Measurements from ENCODE around the gene COMT. TPM values are rescaled to one million over a fixed set of nuclear protein-coding genes. Genes with fewer than 3 reads are reported as not detected.
A peak's percentile ranks its signal among the peaks of the same experiment; 100 is the strongest.

COMT gene
- total RNA-seq, 1 donor from 2014 or later, result 175 TPM

DNA sequence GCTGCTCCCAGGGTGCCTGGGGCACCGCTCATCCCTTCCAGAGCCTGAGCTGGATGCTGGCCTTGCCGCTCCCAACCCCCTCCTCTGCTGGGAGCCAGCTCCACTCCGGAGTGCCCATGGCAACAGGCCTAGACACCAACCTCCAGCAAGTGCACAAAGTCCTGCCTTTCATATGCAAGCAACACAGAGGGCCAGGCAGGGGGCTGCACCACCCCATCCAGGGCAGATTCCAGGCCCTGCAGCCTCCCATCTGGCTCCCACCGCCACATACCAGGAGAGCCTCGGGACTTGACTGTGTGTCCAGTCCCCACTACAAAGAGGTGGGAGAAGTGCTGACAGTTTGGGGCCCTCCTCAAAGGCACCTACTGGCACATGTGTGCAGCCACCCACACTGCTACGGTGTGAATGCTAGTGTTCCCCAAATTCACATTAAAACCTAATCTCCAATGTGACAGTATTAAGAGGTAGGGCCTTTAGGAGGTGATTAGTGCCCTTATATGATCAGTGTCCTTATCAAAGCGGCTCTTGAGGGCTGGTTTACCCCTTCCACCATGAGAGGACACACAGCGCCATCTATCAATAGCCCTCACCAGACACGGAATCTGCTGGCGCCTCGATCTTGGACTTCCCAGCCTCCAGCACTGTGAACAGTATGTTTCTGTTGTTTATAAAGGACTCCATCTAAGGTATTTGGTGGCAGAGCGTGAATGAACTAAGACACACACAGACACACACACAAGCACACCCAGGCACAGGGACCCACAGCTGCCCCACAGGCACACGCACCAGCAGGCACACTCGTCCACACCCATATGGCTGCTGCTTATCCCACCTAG lies 58.9 kb downstream of the COMT start:
- H3K4me1 ChIP-seq, result peaks cover 42% of the 10 kb centered on the region
- H3K27me3 ChIP-seq, result no peaks in the 10 kb centered on the region
- H3K4me3 ChIP-seq, result no peak overlapping the region
- peak overlapping the region; percentile 56 for H3K27ac ChIP-seq
- no peak for TF ChIP-seq CTCF (IDR thresholded peaks at IDR 0.05)
- intact Hi-C loops (cut with DNase I), result no loop called here
- H3K36me3 ChIP-seq, result no peaks in the 10 kb centered on the region
- no peak for ATAC-seq
- H3K9me3 ChIP-seq, result no peaks in the 10 kb centered on the region
- DNase-seq, result no peak

GRCh38 chr22:20001082-20001638 lies 59.6 kb downstream of the COMT start:
- Histone ChIP-seq H3K4me3 (no peak overlapping the region), H3K9me3 (no peaks in the 10 kb centered on the region), H3K27me3 (no peaks in the 10 kb centered on the region), H3K27ac (peak overlapping the region; percentile 56), H3K36me3 (no peaks in the 10 kb centered on the region), H3K4me1 (peaks cover 35% of the 10 kb centered on the region)
- no peak for DNase-seq
- TF ChIP-seq CTCF (IDR thresholded peaks at IDR 0.05), result no peak
- ATAC-seq, result no peak
- intact Hi-C loops (cut with DNase I), result no loop called here

- Histone ChIP-seq H3K36me3 (no peaks in the 10 kb centered on the region), H3K4me1 (peaks cover 31% of the 10 kb centered on the region), H3K27ac (peak overlapping the region; percentile 56), H3K4me3 (no peak overlapping the region), H3K9me3 (no peaks in the 10 kb centered on the region), H3K27me3 (no peaks in the 10 kb centered on the region)
- intact Hi-C loops (cut with DNase I), result no loop called here
- DNase-seq (no peak), ATAC-seq (no peak)
- no peak for TF ChIP-seq CTCF (IDR thresholded peaks at IDR 0.05)
Observed at GRCh38 chr22:20002128-20002527, 60.6 kb downstream of the COMT start.

DNA sequence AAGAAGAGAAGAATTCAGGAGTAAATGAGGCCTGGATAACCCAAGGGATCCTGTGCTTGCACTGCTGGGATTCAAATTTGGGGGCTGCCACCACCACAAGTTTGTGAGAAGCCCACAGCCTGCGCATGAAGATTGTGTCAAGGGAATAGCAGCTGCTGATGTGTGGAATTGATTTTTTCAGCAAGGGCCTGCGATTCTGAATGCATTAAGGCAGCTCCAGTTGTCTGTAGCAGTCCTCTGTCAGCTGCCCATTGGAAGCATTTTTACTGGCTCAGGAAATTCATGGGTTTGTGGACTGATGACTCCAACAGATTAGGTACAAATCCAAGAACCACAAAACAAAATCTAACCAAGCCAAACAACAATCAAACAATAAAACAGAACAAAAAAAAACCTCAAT lies 61.1 kb downstream of the COMT start:
- intact Hi-C loops (cut with DNase I), result no loop called here
- Histone ChIP-seq H3K4me3 (no peak overlapping the region), H3K9me3 (no peaks in the 10 kb centered on the region), H3K27ac (peak overlapping the region; percentile 56), H3K36me3 (no peaks in the 10 kb centered on the region), H3K27me3 (no peaks in the 10 kb centered on the region), H3K4me1 (peaks cover 31% of the 10 kb centered on the region)
- ATAC-seq, result no peak
- TF ChIP-seq CTCF (IDR thresholded peaks at IDR 0.05), result no peak
- DNase-seq, result no peak

DNA sequence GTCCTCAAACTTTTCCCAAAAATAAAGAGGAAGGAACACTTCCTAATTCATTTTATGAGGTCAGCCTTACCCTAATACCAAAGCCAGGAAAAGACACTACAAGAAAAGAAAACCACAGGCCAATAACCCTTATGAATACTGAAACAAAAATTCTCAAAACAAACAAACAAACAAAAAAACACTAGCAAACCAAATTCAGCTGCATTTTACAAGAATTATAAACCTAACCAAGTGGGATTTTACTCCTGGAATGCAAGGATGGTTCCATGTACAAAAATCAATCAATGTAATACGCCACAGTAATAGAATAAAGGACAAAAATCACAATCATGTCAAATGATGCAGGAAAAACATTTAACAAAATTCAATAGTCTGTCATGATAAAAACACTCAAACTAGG lies 61.7 kb downstream of the COMT start:
- ATAC-seq, result no peak
- Histone ChIP-seq H3K4me3 (no peak overlapping the region), H3K36me3 (no peaks in the 10 kb centered on the region)

More for the DNA sequence above, 61.7 kb downstream of the COMT start:
- Histone ChIP-seq H3K4me1 (peaks cover 29% of the 10 kb centered on the region), H3K27ac (no peak overlapping the region), H3K27me3 (no peaks in the 10 kb centered on the region), H3K9me3 (no peaks in the 10 kb centered on the region)
- intact Hi-C loops (cut with DNase I), result no loop called here
- no peak for DNase-seq
- TF ChIP-seq CTCF (IDR thresholded peaks at IDR 0.05), result no peak
